Endodermal cell (in vitro differentiated cells): ENCODE data around the gene VWA3B. TPM values are rescaled to one million over a fixed set of nuclear protein-coding genes. Genes with fewer than 3 reads are reported as not detected.
A peak's percentile ranks its signal among the peaks of the same experiment; 100 is the strongest.

Experiments
- DNase-seq: peaks from one replicate; pipeline ENCODE4 v3.0.0-alpha.2; 2017
- H3K27ac ChIP-seq: 2 replicates; pipeline ENCODE4 v1.5.1; 2013; ENCODE audit warnings: mild to moderate bottlenecking, low read depth, low read length, moderate library complexity
- H3K27me3 ChIP-seq: 2 replicates; pipeline ENCODE4 v1.6.1; 2013; ENCODE audit warnings: mild to moderate bottlenecking, low read length, moderate library complexity; ENCODE audit not compliant: insufficient read depth, control insufficient read depth, poor library complexity, severe bottlenecking
- H3K36me3 ChIP-seq: 2 replicates; pipeline ENCODE4 v1.7.0; 2013; ENCODE audit warnings: mild to moderate bottlenecking, low read length, moderate library complexity; ENCODE audit not compliant: control insufficient read depth, insufficient read depth
- H3K4me1 ChIP-seq: one replicate; pipeline ENCODE4 v1.7.0; 2013; ENCODE audit warnings: low read length; ENCODE audit not compliant: control insufficient read depth, insufficient read depth
- H3K4me3 ChIP-seq: 2 replicates; pipeline ENCODE4 v1.5.1; 2013; ENCODE audit warnings: mild to moderate bottlenecking, low read length, moderate library complexity
- H3K9ac ChIP-seq: 2 replicates; pipeline ENCODE4 v1.6.1; 2013; ENCODE audit warnings: mild to moderate bottlenecking, low read length, moderate library complexity; ENCODE audit not compliant: poor library complexity, severe bottlenecking; ENCODE audit errors: extremely low read depth
- H3K9me3 ChIP-seq: 2 replicates; pipeline ENCODE4 v1.6.1; 2013; ENCODE audit warnings: mild to moderate bottlenecking, low read length, moderate library complexity; ENCODE audit not compliant: control insufficient read depth
- H3K27ac Mint-ChIP-seq: 2 replicates; pipeline ENCODE4 v1.8.0; 2020; ENCODE audit warnings: mixed read lengths
- H3K27me3 Mint-ChIP-seq: 2 replicates; pipeline ENCODE4 v1.8.0; 2021; ENCODE audit warnings: mild to moderate bottlenecking, mixed read lengths; ENCODE audit not compliant: insufficient read depth
- H3K36me3 Mint-ChIP-seq: 2 replicates; pipeline ENCODE4 v1.8.0; 2020; ENCODE audit warnings: low read depth, mixed read lengths
- H3K4me1 Mint-ChIP-seq: 2 replicates; pipeline ENCODE4 v1.8.0; 2020; ENCODE audit warnings: mixed read lengths
- H3K4me3 Mint-ChIP-seq: 2 replicates; pipeline ENCODE4 v1.8.0; 2020; ENCODE audit warnings: mild to moderate bottlenecking, moderate library complexity, mixed read lengths
- H3K9me3 Mint-ChIP-seq: 2 replicates; pipeline ENCODE4 v1.8.0; 2020; ENCODE audit warnings: mild to moderate bottlenecking, mixed read lengths
- WGBS, 2 experiments: methylation state at CpG; one replicate each; pipeline versions ENCODE4 v1.1.5 to v1.1.7; 2013; ENCODE audit warnings: missing lambda C conversion rate in 2 of 2, mixed read lengths in 1 of 2; ENCODE audit not compliant: insufficient coverage in 1 of 2, insufficient read length in 1 of 2; 5-methylcytosine and 5-hydroxymethylcytosine counted together
- total RNA-seq, 2 donors: library from RNA; stranded (reverse); fragmentation: NEBNext Ultra II Directional in 1 of 2; extraction: Animal tissue kit (Norgen Biotek cat#: 25700) in 1 of 2; gene quantifications; 2 replicates in 1 of 2; 3 replicates in 1 of 2; pipeline ENCODE4 v1.2.1, GENCODE V29; 2021
- TF ChIP-seq, protein P1 (sequence below): fragments of 200-600 bp; sonication (generic); conservative IDR thresholded peaks from 2 replicates; pipeline ENCODE4 v1.5.0; 2021; ENCODE audit warnings: antibody characterized with exemption, mild to moderate bottlenecking

VWA3B gene
- total RNA-seq, 2 donors from 2014 or later = 0.38 to 0.64 TPM

GRCh38 chr2:98037666-98038336, 49.2 kb upstream of the VWA3B start:
- H3K9ac ChIP-seq = no peak overlapping the region
- TF ChIP-seq, protein P1, sequence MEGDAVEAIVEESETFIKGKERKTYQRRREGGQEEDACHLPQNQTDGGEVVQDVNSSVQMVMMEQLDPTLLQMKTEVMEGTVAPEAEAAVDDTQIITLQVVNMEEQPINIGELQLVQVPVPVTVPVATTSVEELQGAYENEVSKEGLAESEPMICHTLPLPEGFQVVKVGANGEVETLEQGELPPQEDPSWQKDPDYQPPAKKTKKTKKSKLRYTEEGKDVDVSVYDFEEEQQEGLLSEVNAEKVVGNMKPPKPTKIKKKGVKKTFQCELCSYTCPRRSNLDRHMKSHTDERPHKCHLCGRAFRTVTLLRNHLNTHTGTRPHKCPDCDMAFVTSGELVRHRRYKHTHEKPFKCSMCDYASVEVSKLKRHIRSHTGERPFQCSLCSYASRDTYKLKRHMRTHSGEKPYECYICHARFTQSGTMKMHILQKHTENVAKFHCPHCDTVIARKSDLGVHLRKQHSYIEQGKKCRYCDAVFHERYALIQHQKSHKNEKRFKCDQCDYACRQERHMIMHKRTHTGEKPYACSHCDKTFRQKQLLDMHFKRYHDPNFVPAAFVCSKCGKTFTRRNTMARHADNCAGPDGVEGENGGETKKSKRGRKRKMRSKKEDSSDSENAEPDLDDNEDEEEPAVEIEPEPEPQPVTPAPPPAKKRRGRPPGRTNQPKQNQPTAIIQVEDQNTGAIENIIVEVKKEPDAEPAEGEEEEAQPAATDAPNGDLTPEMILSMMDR = no peak
- Mint-ChIP-seq H3K27me3 (no peaks in the 10 kb centered on the region), H3K36me3 (peaks cover 9% of the 10 kb centered on the region), H3K4me3 (no peak overlapping the region), H3K4me1 (peaks cover 55% of the 10 kb centered on the region), H3K9me3 (peaks cover 14% of the 10 kb centered on the region), H3K27ac (no peak overlapping the region)
- no peaks in the 10 kb centered on the region for H3K27me3 ChIP-seq
- no peak overlapping the region for H3K27ac ChIP-seq
- 76% methylated on average over 2 of the region's 2 CpGs; no CpG with 5 or more reads in 1 of the 2 experiments for whole genome bisulfite sequencing, 2 experiments
- DNase-seq = peak; percentile 44
- H3K9me3 ChIP-seq = peaks cover 13% of the 10 kb centered on the region
- H3K4me3 ChIP-seq = no peak overlapping the region
- peaks cover 22% of the 10 kb centered on the region for H3K4me1 ChIP-seq
- H3K36me3 ChIP-seq = no peaks in the 10 kb centered on the region

DNA sequence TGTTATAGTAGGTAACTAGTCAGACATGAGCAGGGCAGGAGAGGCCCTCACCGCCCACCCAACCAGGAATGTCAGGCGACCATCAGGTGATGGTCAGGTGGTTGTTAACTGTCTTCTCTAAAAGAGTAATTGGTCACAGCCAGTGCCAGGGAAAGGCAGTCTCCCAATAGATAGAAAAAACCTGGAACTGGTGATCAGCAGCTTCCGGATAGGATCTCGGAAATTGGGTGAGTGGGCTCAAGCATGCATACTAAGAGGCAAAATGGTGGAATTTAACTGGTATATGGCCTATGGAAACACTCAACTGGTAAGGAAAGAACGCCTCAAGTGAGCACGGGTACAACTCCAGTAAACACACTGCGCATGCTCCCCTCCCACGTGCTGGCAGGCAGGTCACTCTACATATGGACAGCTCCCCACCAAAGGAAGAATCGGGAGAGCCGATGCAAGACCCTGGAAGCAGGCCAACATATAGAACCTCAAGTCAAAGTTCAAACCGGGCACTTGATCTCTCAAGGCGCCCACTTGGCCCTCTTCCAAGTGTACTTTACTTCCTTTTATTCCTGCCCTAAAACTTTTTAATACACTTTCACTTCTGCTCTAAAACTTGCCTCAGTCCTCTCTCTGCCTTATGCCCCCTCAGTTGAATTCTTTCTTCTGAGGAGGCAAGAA, 47.7 kb upstream of the VWA3B start:
- H3K27me3 Mint-ChIP-seq = no peaks in the 10 kb centered on the region
- peaks cover 17% of the 10 kb centered on the region for H3K9me3 ChIP-seq
- H3K9ac ChIP-seq = no peak overlapping the region
- WGBS, 2 experiments = 88 to 95% methylated on average over 8 to 12 of the region's 12 CpGs
- peaks cover 15% of the 10 kb centered on the region for H3K36me3 Mint-ChIP-seq
- H3K27ac Mint-ChIP-seq = no peak overlapping the region
- H3K36me3 ChIP-seq = no peaks in the 10 kb centered on the region
- H3K4me1 Mint-ChIP-seq = peaks cover 55% of the 10 kb centered on the region
- H3K4me1 ChIP-seq = peaks cover 22% of the 10 kb centered on the region
- no peak for DNase-seq
- no peak overlapping the region for H3K27ac ChIP-seq
- H3K4me3 Mint-ChIP-seq = no peak overlapping the region
- H3K9me3 Mint-ChIP-seq = peaks cover 26% of the 10 kb centered on the region
- H3K4me3 ChIP-seq = no peak overlapping the region
- TF ChIP-seq, protein P1 = no peak
- H3K27me3 ChIP-seq = no peaks in the 10 kb centered on the region

GRCh38 chr2:98040331-98040939, 46.5 kb upstream of the VWA3B start:
- Histone ChIP-seq H3K9ac (no peak overlapping the region), H3K4me3 (no peak overlapping the region), H3K27ac (no peak overlapping the region), H3K9me3 (peaks cover 28% of the 10 kb centered on the region), H3K27me3 (no peaks in the 10 kb centered on the region), H3K36me3 (no peaks in the 10 kb centered on the region), H3K4me1 (peaks cover 22% of the 10 kb centered on the region)
- Mint-ChIP-seq H3K27me3 (no peaks in the 10 kb centered on the region), H3K4me1 (peaks cover 47% of the 10 kb centered on the region), H3K27ac (no peak overlapping the region), H3K9me3 (peaks cover 37% of the 10 kb centered on the region), H3K36me3 (peaks cover 25% of the 10 kb centered on the region), H3K4me3 (no peak overlapping the region)
- TF ChIP-seq, protein P1 = no peak
- WGBS, 2 experiments = 94% methylated on average over 3 to 8 of the region's 8 CpGs
- no peak for DNase-seq
